HG02840 (cell line): ENCODE data around the gene HRH1.
A peak's percentile ranks its signal among the peaks of the same experiment; 100 is the strongest.
"Not testable (repeated sequence)": the region's sequence is repeated elsewhere in the genome, so short reads cannot be mapped to it uniquely, and the experiment has no call there.

ENCODE experiments used
- ATAC-seq: cut with Tn5 transposase; IDR thresholded peaks from one replicate; pipeline ENCODE4 v1.9.1; 2021; ENCODE audit warnings: mild to moderate bottlenecking, moderate library complexity, moderate number of reproducible peaks; ENCODE audit not compliant: unreplicated experiment, low FRiP score

The HRH1 gene

DNA sequence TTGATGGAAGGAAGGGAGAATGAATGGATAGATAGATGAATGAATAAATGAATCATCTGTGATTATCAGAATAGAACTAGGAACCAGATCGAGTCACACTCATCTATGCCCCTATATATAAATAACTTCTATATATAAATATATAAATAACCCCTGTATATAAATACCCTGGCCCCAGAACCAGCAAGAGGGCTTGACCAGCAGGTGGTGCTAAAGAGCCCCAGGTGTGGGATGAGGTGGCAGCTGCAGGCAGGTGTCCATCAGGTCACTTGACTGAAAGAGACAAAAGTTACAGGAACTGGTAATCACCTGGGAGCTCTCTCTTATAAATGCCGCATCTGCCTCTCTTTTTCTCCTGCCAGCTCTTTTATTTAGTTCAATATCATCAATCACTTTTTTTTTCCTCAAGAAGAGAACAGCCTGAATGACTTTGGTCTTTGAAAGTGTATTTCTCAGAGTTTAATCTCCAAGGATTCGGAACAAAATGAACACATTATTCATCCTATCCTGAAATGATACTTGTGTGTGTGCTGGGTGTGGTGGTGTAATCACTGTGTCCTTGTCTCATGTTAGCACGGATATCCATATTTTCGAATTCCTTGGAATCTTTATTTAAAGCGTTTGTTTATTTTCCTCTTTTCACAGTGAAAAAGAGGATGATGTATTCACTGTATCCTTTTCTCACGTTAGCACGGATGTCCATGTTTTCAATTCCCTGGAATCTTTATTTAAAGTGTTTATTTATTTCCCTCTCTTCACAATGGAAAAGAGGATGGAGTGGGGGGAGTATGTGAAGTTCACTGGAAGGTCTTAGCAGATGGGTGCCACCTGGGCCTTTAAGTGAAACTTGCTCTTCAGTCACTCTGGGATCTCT, 82.5 kb downstream of the HRH1 start:
- no peak for ATAC-seq

DNA sequence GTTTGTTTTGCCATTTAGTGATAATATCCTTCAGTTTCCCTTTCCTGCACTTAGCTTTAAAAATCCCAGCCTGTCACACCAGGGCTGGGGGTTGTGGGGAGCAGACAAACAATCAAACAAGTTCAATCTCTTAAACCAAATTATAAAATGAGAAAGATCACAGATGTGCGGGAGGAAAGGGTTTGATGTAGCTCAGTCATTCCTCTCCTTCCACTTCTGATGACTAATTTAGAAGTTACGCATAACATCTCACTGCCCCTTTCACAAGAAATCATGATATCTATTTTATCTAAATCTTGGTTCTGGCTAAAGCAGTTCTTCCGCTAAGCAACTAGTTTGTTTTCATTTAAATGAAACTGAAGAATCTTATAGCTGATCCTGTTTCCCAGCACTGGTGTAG, 83.8 kb downstream of the HRH1 start:
- ATAC-seq: no peak

DNA sequence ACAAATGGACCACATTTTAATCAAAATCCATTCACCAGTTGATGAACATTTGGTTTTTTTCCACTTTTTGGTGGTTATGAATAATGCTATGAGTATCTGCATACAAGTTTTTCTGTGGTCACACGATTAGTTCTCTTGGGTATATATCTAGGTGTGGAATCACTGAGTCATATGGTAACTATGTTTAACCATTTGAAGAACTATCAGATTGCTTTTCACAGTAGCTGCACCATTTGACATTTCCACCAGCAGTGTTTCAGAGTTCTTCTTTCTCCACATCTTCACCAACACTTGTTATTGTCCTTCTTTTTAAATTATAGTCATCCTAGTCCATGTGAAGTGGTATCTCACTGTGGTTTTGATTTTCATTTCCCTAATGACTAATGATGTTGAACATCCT, 84.6 kb downstream of the HRH1 start:
- no peak for ATAC-seq

DNA sequence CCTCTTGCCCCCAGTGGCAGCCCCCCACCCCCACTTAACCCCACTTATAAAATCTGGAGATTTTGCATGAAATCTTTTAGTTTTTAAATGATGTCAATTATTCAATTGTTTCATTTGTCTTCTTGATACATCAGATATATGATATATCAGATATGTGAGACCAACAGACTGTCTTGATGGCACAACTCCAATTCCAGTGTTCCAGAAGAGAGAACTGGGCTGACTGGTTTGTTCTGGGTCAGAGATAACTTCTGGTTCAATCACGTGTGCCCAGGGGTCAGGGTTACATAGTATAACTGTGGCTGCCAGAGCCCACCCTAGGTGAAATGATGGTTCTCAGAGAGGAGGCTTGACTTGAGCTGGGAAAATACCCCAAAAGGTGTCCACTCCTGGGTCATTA, 85.5 kb downstream of the HRH1 start:
- ATAC-seq: no peak

DNA sequence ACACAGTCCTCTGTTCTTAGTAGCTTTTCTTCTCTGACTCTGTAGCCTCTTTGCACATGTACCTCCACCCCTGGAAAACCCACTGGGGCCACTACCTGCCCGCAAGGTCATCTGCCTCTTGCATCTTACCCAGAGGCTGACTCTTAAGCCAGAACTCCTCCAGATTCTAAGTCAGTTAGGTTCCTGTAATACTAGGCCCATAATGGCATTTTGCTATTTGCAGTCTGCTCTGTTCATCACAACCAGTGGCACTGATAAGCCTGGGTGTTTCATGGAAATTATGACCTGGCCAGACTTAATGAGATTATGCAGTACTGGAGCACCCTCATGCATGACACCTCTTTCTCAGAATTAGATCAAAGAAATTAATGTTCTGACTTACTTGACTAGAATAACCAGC, 86.2 kb downstream of the HRH1 start:
- ATAC-seq: no peak

DNA sequence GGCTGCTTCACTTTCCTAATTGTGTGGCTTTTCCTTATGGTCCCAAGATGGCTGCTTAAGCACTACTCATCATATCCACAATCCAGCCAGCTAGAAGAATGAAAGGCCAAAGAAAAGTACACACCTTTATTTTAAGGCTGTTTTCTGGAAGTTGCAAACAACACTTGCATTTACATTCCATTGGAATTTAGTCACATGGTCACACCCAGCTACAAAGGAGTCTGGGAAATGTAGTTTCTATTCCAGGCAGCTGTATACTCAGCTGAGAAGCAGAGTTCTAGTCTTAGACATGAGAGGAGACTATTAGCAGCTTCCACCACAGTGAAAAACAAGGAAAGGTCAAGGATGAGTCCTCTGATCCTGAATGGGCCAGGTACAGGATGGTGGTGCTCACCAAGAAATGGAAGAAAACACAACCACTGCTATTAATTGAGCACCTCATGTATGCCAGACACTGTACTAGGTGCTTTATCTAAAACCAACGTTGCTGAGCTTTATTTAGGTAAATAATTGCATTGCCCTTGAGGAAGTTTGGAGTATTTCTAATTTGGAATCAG, 89.9 kb downstream of the HRH1 start:
- ATAC-seq: no peak

DNA sequence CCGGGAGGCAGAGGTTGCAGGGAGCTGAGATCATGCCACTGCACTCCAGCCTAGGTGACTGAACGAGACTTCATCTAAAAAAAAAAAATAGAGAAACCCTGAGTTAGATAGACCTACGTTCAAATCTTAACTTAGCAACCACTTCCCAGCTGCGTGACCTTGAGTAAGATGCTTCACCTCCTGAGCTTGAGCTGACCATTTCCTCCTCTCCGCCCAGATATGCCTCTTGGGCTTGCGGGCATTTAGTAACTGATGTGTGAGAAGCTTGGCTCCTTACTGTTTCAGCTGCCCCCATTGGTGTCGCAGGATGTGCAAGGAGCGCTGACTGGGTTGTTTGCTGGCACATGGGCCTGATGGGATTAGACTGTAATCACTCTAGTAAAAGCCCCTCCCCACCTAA, 91.0 kb downstream of the HRH1 start:
- no peak for ATAC-seq

DNA sequence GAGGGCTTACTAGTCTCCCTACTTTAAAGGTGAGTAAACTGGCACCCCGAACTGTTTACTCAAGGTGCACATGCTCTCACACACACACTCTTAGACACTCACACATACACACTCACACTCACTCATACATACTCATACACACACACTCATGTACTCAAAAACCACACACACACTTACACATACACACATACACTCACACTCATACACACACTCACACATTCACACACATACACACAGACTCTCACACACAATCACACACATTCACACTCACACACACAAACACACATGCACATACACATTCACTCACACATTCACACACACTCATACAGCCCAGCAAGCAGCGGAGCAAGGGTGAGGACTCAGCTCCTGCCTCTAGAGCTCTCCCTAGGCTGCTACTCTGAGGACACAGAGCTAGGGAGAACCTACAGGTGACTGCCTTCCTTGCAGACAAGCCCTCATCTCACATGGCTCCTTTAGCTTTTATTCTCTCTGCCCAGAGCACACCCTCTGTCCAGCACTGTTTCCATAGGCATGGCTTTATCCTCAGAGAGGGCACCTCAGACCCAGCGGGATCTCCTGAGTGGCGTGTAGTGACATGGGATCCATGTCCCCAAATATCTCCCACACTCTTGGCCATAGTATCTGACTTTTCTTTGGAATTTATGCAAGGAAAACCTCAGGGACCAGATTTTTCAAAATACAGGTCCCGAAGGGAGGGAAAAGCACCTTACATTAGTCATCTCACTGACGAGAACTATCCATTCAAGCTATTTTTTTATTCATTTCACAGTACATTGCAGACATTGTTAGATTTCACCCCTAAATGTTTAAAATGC, 91.8 kb downstream of the HRH1 start:
- no peak for ATAC-seq

DNA sequence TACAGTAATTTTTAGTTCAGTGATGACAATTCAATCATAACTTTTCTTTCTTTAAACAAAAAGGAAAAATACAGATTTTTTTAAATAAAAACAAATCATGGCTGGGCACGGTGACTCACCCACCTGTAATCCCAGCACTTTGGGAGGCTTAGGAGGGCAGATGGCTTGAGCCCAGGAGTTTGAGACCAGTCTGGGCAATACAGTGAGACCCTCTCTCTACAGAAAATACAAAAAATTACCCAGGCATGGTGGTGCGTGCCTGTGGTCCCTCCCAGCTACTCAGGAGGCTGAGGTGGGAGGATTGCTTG, 92.3 kb downstream of the HRH1 start:
- ATAC-seq: no peak

DNA sequence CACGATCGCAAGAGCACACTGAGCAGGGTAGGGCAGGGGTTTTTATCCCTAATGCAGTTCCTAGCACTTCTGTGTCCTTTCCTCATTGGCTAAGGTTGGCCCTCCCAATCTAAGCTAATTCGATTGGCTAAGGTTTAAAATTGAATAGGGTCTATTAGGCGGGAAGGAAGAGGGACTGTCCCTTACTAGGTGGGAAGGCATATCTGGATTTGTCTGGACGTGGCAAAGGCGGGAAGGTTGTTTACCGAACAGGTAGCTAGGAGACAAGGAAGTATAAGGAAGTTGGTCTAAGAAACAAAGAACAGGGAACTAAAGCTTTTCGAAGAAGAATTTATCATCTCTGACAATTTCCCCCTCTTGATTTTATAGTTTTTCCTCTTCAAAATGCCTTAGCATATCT, 93.1 kb downstream of the HRH1 start:
- ATAC-seq: no peak

DNA sequence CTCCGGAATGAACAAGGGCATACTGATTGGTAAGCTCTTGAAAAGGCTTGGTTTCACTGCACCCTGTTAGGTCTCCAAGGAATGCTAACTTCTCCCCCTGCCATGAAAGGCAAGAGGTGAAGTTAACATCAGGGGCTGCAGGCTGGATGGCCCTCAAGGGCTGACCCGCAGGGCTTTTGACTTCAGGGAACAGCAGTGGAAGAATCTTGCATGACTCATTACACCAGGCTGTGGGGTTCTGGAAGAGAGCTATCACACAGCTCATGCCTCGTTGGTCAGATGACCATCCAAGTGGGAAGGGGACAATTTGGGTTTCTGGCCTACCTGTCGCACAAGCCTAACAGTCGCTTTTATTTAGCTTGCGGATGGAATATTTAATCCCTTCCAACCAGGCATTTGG, 94.3 kb downstream of the HRH1 start:
- ATAC-seq: no peak

DNA sequence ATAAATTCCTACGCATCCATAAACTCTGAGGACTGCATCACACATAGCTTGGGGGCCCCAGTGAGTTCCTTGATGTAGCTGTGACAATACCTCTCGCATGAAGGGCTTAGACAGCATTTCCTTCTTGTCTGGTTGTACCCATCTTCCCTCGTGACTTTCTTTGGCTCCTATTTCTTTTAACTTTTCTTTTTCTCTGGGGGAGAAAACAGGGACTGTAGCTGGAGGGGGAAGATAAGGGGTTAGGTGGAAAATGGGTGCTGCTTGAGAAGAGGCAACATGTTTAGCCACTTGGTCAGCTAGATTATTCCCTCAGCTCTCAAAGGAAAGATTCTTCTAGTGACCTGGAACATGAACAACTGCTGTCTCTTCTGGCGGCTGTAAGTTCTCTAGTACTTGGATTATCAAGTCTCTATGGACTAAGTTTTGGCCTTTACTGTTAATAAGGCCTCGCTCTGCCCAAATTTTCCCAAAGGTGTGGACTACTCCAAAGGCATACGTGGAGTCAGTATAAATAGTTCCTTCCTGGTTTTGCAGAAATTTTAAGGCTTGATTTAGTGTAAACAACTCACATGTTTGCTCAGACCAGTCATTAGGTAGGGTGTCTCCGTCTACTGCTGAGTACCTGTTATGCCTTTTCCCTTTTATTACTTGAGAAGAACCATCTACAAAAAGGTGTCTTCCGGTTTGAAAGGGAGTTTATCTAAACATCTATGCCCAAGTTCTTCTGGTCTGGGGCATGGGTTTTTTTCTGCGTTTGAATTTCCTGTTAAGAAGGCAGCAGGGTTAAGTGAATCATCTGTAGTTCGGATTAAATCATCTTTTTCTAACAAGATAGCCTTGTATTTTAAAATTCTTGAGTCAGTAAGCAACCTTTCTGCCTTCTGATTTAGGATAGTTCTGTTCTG, 96.9 kb downstream of the HRH1 start:
- no peak for ATAC-seq

DNA sequence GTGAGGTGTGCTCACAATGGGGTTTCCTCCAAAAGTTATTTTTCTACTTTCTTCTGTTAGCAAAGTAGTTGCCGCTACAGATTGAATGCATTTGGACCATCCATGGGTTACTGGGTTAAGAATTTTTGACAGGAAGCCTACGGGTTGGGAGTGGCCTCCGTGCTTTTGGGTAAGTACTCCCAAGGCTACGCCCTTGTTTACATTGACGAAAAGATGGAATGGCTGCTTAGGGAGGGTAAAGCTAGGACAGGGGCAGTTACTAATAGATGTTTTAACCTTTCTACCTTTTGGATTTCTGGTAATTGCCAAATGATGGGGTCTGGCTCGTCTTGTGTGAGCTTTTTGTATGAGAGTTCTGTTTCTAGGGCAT, 97.5 kb downstream of the HRH1 start:
- no peak for ATAC-seq

DNA sequence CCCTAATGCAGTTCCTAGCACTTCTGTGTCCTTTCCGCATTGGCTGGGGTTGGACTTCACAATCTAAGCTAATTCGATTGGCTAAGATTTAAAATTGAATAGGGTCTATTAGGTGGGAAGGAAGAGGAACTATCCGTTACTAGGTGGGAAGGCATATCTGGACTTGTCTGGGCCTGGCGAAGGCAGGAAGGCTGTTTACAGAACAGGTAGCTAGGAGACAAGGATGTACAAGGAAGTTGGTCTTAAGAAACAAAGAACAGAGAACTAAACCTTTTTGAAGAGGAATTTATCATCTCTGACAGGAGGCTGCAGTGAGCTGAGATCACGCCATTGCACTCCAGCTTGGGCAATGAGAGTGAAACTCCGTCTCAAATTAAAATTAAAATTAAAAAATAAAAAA, 100.6 kb downstream of the HRH1 start:
- ATAC-seq: no peak

DNA sequence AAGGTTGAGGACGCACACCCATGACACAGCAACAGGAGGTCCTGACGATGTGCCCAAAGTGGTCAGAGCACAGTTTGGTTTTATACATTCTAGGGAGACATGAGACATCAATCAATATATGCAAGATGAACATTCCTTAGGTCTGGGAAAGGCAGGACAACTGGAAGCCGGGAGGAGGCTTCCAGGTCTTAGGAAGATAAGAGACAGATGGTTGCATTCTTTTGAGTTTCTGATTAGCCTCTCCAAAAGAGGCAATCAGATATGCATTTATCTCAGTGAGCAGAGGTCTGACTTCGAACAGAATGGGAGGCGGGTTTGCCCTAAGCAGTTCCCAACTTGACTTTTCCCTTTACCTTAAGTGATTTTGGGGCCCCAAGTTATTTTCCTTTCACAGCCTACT, 101.2 kb downstream of the HRH1 start:
- ATAC-seq: not testable (repeated sequence)

DNA sequence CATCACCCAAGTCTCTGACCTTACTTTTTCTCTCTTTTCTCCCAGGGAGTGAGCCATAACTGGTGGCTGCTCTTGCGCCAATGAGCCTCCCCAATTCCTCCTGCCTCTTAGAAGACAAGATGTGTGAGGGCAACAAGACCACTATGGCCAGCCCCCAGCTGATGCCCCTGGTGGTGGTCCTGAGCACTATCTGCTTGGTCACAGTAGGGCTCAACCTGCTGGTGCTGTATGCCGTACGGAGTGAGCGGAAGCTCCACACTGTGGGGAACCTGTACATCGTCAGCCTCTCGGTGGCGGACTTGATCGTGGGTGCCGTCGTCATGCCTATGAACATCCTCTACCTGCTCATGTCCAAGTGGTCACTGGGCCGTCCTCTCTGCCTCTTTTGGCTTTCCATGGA, 104.7 kb downstream of the HRH1 start:
- no peak for ATAC-seq

DNA sequence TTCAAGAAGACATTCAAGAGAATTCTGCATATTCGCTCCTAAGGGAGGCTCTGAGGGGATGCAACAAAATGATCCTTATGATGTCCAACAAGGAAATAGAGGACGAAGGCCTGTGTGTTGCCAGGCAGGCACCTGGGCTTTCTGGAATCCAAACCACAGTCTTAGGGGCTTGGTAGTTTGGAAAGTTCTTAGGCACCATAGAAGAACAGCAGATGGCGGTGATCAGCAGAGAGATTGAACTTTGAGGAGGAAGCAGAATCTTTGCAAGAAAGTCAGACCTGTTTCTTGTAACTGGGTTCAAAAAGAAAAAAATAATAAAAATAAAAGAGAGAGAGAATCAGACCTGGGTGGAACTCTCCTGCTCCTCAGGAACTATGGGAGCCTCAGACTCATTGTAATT, 106.2 kb downstream of the HRH1 start:
- no peak for ATAC-seq

DNA sequence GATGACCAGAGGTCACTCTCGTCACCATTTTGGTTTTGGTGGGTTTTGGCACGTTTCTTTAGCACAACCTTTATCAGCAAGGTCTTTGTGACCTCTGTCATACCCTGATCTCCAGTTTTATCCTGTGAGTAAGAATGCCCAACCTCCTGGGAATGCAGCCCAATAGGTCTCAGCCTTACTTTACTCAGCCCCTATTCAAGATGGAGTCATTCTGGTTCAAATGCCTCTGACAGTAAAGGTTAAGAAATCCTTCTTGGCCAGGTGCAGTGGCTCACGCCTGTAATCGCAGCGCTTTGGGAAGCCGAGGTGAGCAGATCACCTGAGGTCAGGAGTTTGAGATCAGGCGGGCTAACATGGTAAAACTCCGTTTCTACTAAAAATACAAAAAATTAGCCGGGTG, 114.7 kb downstream of the HRH1 start:
- ATAC-seq: no peak

DNA sequence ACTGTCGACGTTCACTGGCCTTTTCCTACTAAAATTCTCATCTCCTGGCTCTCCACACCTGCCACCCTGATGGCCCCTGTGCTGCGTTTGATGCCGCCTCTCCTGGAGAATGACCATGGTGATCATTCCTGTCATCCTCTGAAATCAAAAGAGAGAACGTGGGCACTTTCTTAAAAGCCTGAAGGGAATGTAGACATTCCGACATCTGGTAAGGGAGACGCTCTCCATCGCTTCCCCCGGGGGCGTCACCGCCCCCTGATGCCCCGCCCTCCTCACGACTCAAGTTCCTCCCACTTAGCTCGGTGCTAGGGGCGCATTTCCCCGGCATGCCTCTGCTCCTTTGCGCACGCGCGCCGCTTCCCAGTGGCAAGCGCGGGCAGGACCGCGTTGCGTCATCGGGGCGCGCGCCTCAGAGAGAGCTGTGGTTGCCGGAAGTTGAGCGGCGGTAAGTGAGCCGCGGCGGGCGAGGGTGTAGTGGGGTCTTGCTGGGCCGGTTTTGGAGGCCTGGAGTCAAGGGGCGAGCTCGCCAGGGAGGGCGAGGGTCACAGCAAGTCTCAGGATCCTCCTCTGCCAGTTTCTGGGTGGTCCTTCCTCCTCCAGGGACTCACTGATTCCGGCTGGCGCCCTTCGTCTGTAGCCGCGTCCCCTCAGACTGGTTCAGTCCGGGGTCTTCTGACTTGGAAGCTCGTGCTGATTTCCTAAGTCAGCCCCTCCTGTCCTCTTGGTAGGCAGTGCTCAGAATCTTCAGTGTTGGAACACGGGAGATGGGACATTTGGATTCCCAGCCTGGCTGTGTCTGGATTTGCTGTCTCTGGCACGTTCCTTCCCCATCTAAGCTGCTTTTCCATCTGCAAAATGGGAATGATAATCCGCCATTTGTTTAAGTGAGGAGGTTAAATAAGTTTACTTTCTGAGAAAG, 118.0 kb downstream of the HRH1 start, which contains the start of gene ATG7:
TSS of gene ATG7 (plus strand) at position 412 of the 919 bp plus-strand sequence. CDS start 26,299 bp downstream, outside the sequence.
- peak; percentile 95 for ATAC-seq
